ENCODE measurements around the gene GPR55.

The GPR55 gene

DNA sequence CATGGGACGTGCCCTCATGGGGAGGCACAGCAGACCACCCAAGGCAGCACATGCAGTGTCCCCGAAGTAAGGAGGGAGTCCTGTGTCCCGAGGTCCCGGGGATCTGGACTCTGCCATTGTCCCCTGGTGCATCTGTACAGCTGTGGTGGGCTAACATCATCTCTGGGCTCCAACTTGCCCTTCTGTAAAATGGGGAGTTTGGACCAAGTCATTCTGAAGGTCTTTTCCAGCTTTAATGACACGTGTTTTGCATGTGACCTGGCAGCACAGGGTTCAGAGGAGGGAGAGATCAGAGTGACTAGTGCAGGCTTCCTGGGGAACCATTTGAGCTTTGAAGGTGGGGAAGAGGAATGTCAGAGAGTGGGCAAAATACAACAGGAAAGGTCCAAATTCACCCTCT, 38.8 kb downstream of the GPR55 start:
- no peaks in the 10 kb centered on the region for H3K36me3 ChIP-seq (ENCODE audit: insufficient read depth, low read length)
- peaks cover 4% of the 10 kb centered on the region; the same call in 1 of the 2 replicates for H3K27me3 ChIP-seq (ENCODE audit: insufficient read depth, low read length)
- no peaks in the 10 kb centered on the region for H3K79me2 ChIP-seq (ENCODE audit: insufficient read depth, low read length)
- no peaks in the 10 kb centered on the region for H3K9me3 ChIP-seq (ENCODE audit: low read length)
- H3K9me2 ChIP-seq (ENCODE audit: low read depth, low read length) = no peaks in the 10 kb centered on the region
- H3K9ac ChIP-seq (ENCODE audit: low read length) = no peak overlapping the region
- H2AFZ ChIP-seq (ENCODE audit: low read length) = no peak overlapping the region
- H3K4me1 ChIP-seq (ENCODE audit: insufficient read depth, low read length, severe bottlenecking) = peaks cover 20% of the 10 kb centered on the region
- H3K4me2 ChIP-seq (ENCODE audit: low read length) = no peak overlapping the region
- H4K20me1 ChIP-seq (ENCODE audit: insufficient read depth, low read length) = no peaks in the 10 kb centered on the region
- no peaks in the 10 kb centered on the region for H3F3A ChIP-seq (ENCODE audit: insufficient read depth, low read length)
- H3K4me3 ChIP-seq (ENCODE audit: low read depth, low read length, poor library complexity, severe bottlenecking) = no peak overlapping the region
- TF ChIP-seq EZH2 (IDR thresholded peaks at IDR 0.05; ENCODE audit: borderline replicate concordance, low read length) = no peak
- no peak overlapping the region for H3K27ac ChIP-seq (ENCODE audit: low read depth, low read length, poor library complexity, severe bottlenecking)

DNA sequence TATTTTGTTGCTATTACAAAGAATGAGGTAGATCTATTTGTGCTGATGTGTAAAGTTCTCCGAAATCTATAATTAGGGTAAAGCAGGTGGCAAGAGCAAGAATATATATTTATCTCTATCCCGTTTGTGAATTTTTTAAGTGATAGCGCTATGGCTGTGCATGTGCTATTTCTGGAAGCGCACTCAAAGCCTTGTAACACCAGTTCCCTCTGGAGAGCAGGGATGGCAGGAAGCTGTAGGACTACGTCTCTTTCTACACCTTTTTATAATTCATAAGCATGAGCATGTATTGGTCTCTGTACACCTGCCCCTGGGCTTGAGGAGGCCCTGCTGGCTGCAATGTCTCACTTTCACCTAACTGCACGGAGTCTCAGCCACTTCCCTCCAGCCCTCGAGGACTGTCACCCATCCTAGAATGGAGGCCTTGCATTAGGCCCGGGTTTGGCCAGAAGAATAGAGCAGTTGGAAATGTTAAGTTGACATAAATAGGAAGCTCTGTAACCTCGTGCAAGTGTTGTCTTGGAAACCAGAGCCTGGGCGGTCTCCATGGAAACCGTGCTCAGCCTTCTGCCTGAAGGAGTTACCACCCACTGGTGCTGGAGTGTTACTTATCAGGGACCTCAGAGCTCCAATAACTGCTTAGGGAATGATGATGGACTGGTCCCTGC, 39.4 kb downstream of the GPR55 start:
- Histone ChIP-seq H3K27ac (ENCODE audit: low read depth, low read length, poor library complexity, severe bottlenecking) (no peak overlapping the region), H3F3A (ENCODE audit: insufficient read depth, low read length) (no peaks in the 10 kb centered on the region)

DNA sequence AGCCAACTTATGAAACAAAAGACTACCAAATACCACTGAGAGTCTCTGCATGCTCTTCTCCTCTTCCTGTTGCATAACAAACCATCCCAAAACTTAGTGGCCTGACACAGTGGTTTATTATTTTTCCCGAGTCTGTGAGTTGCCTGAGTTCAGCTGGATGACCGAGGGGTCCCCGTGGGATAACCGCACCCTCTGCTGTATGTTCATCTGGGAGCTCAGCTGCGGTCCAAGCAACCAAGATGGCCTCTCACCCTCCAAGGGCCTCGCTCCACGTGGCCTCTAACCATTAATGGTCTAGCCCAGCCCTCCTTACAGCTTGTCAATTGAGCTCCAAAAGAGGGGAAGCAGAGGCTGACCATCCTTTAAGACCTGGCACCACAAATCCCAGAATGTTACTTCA, 43.2 kb downstream of the GPR55 start:
- no peaks in the 10 kb centered on the region for H3K9me2 ChIP-seq (ENCODE audit: low read depth, low read length)
- no peaks in the 10 kb centered on the region for H4K20me1 ChIP-seq (ENCODE audit: insufficient read depth, low read length)
- H3K4me1 ChIP-seq (ENCODE audit: insufficient read depth, low read length, severe bottlenecking) = peaks cover 37% of the 10 kb centered on the region
- no peaks in the 10 kb centered on the region for H3K79me2 ChIP-seq (ENCODE audit: insufficient read depth, low read length)
- no peak overlapping the region for H3K4me2 ChIP-seq (ENCODE audit: low read length)
- H3K27me3 ChIP-seq (ENCODE audit: insufficient read depth, low read length) = no peaks in the 10 kb centered on the region; the same call in 1 of the 2 replicates
- no peak overlapping the region for H2AFZ ChIP-seq (ENCODE audit: low read length)
- H3K27ac ChIP-seq (ENCODE audit: low read depth, low read length, poor library complexity, severe bottlenecking) = no peak overlapping the region
- no peaks in the 10 kb centered on the region for H3K36me3 ChIP-seq (ENCODE audit: insufficient read depth, low read length)
- no peak overlapping the region for H3K9ac ChIP-seq (ENCODE audit: low read length)
- TF ChIP-seq, protein P1, sequence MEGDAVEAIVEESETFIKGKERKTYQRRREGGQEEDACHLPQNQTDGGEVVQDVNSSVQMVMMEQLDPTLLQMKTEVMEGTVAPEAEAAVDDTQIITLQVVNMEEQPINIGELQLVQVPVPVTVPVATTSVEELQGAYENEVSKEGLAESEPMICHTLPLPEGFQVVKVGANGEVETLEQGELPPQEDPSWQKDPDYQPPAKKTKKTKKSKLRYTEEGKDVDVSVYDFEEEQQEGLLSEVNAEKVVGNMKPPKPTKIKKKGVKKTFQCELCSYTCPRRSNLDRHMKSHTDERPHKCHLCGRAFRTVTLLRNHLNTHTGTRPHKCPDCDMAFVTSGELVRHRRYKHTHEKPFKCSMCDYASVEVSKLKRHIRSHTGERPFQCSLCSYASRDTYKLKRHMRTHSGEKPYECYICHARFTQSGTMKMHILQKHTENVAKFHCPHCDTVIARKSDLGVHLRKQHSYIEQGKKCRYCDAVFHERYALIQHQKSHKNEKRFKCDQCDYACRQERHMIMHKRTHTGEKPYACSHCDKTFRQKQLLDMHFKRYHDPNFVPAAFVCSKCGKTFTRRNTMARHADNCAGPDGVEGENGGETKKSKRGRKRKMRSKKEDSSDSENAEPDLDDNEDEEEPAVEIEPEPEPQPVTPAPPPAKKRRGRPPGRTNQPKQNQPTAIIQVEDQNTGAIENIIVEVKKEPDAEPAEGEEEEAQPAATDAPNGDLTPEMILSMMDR (IDR thresholded peaks at IDR 0.05; ENCODE audit: low read length) = no peak
- no peak for TF ChIP-seq EZH2 (IDR thresholded peaks at IDR 0.05; ENCODE audit: borderline replicate concordance, low read length)
- no peaks in the 10 kb centered on the region for H3F3A ChIP-seq (ENCODE audit: insufficient read depth, low read length)
- no peak overlapping the region for H3K4me3 ChIP-seq (ENCODE audit: low read depth, low read length, poor library complexity, severe bottlenecking)
- no peaks in the 10 kb centered on the region for H3K9me3 ChIP-seq (ENCODE audit: low read length)

More for the DNA sequence above, 39.4 kb downstream of the GPR55 start:
- H3K4me1 ChIP-seq (ENCODE audit: insufficient read depth, low read length, severe bottlenecking) = peaks cover 20% of the 10 kb centered on the region
- TF ChIP-seq, protein P1 (IDR thresholded peaks at IDR 0.05; ENCODE audit: low read length) = no peak
- no peak for TF ChIP-seq EZH2 (IDR thresholded peaks at IDR 0.05; ENCODE audit: borderline replicate concordance, low read length)
- H3K4me3 ChIP-seq (ENCODE audit: low read depth, low read length, poor library complexity, severe bottlenecking) = no peak overlapping the region
- H3K9me2 ChIP-seq (ENCODE audit: low read depth, low read length) = no peaks in the 10 kb centered on the region
- no peak overlapping the region for H3K9ac ChIP-seq (ENCODE audit: low read length)
- no peaks in the 10 kb centered on the region for H3K9me3 ChIP-seq (ENCODE audit: low read length)
- no peaks in the 10 kb centered on the region for H4K20me1 ChIP-seq (ENCODE audit: insufficient read depth, low read length)
- H3K27me3 ChIP-seq (ENCODE audit: insufficient read depth, low read length) = peaks cover 4% of the 10 kb centered on the region; the same call in 1 of the 2 replicates
- H3K36me3 ChIP-seq (ENCODE audit: insufficient read depth, low read length) = no peaks in the 10 kb centered on the region
- H3K79me2 ChIP-seq (ENCODE audit: insufficient read depth, low read length) = no peaks in the 10 kb centered on the region
- no peak overlapping the region; the same call in 1 of the 2 replicates for H3K4me2 ChIP-seq (ENCODE audit: low read length)
- H2AFZ ChIP-seq (ENCODE audit: low read length) = no peak overlapping the region

DNA sequence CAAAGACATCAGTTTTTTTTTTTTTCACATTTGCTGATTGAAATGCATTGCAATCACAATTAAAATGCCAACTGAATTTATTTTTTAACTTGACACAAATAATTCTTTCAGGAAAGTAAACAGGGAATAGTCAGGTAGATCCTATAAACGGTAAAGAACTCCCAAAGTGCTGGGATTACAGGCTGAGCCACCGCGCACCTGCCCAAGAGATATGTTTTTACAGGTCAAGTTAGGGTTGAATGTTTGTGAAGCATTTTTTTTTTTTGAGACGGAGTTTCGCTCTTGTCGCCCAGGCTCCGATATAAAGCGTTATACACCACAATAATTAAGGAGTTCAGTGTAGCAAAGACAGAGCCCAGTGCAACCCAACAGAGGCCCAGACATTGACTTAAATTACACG, 45.2 kb downstream of the GPR55 start:
- no peaks in the 10 kb centered on the region for H4K20me1 ChIP-seq (ENCODE audit: insufficient read depth, low read length)
- H3K9me3 ChIP-seq (ENCODE audit: low read length) = no peaks in the 10 kb centered on the region
- H3F3A ChIP-seq (ENCODE audit: insufficient read depth, low read length) = no peaks in the 10 kb centered on the region
- no peaks in the 10 kb centered on the region; the same call in 1 of the 2 replicates for H3K27me3 ChIP-seq (ENCODE audit: insufficient read depth, low read length)
- H3K4me1 ChIP-seq (ENCODE audit: insufficient read depth, low read length, severe bottlenecking) = peaks cover 28% of the 10 kb centered on the region
- no peak for TF ChIP-seq EZH2 (IDR thresholded peaks at IDR 0.05; ENCODE audit: borderline replicate concordance, low read length)
- TF ChIP-seq, protein P1 (IDR thresholded peaks at IDR 0.05; ENCODE audit: low read length) = no peak
- no peak overlapping the region for H3K27ac ChIP-seq (ENCODE audit: low read depth, low read length, poor library complexity, severe bottlenecking)
- no peaks in the 10 kb centered on the region for H3K36me3 ChIP-seq (ENCODE audit: insufficient read depth, low read length)
- H3K4me2 ChIP-seq (ENCODE audit: low read length) = no peak overlapping the region
- no peak overlapping the region for H2AFZ ChIP-seq (ENCODE audit: low read length)
- H3K4me3 ChIP-seq (ENCODE audit: low read depth, low read length, poor library complexity, severe bottlenecking) = no peak overlapping the region
- no peaks in the 10 kb centered on the region for H3K79me2 ChIP-seq (ENCODE audit: insufficient read depth, low read length)
- H3K9me2 ChIP-seq (ENCODE audit: low read depth, low read length) = no peaks in the 10 kb centered on the region
- H3K9ac ChIP-seq (ENCODE audit: low read length) = no peak overlapping the region
